Measurements from ENCODE around the gene DND1. TPM values are rescaled to one million over a fixed set of nuclear protein-coding genes. Genes with fewer than 3 reads are reported as not detected.
"Not testable (repeated sequence)": the region's sequence is repeated elsewhere in the genome, so short reads cannot be mapped to it uniquely, and the experiment has no call there.

The DND1 gene
- total RNA-seq, 1 donor from 2014 or later = 0.82 TPM

DNA sequence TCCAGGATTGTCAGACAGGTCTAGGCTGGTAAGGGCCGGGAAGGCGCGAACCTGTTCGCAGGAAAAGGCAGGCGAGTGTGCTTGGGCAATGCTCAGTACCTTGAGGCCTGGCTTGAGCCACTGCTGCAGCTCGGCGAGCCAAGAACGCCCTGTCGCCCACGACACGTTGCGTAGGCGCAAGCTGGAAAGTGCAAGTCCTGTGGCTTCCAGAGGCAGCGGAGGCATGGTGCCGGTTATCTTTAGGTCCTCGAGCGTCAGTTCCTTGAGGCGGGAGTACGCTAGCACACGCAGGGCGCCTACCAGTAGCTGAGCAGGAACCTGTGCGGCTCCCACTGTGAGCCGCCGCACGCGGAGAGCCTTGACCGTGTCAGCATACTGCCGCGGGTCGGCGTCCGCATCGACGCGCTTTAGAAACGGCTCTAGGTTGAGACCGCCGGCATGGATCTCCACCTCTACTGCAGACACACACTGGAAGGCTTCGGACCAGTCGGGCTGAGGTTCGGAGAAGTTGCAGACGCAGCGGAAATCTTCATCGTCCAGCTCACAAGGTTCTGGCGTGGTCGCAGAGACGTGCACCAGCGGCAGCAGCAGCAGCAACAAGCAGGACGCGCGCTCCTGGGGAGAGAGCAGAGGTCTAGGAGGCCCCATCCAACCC lies 40.9 kb downstream of the DND1 start:
- FAIRE-seq = no peak

DNA sequence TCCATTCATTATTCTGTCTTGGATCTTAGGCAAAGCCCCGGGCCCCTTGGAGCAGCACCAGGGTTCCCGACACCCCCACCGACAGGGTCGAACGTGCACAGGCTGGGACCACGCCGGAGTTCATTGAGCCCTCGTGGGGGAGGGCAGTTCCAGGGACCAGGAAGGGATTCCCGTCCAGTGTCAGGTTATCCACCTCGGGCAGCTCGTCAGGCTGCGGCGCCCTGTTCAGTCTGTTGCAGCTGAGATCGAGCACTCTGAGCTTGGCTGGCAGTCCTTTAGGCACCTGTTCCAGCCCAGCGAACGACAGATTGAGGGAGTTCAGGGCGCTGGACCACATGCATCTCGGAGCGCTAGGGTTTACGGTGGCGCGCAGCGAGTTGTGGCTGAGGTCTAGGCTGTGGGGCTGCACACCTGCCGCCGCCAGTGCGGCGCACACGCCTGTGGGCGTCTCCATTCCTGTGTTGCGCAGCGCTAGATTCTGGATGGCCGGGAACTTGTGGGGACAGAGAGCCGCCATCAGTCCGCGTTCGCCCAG lies 41.5 kb downstream of the DND1 start:
- no peak for DNase-seq (ENCODE audit: low spot score in 2 of 2)
- no peak for FAIRE-seq

More for the DNA sequence above, 40.9 kb downstream of the DND1 start:
- DNase-seq (ENCODE audit: low spot score in 2 of 2) = peak in 1 of 2 donors; percentile 43

DNA sequence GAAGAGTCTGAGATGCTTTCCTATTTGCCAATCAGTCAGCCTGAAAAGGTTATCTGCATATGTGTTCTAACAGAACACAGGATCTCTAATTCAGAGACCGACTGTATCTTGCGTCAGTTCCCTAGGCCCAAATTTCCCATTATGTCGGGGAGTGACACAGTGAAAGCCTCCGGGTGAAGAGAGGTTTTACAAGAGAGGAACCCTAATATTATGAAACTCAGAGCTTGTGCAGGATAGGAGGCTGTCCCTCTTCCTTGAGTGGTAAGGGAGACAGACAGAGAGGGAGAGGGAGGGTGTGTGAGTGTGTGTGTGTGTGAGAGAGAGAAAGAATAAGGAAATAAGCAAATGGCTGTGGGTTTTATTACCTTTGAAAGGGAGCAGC lies 42.3 kb downstream of the DND1 start:
- DNase-seq (ENCODE audit: low spot score in 2 of 2) (no peak), FAIRE-seq (no peak)

DNA sequence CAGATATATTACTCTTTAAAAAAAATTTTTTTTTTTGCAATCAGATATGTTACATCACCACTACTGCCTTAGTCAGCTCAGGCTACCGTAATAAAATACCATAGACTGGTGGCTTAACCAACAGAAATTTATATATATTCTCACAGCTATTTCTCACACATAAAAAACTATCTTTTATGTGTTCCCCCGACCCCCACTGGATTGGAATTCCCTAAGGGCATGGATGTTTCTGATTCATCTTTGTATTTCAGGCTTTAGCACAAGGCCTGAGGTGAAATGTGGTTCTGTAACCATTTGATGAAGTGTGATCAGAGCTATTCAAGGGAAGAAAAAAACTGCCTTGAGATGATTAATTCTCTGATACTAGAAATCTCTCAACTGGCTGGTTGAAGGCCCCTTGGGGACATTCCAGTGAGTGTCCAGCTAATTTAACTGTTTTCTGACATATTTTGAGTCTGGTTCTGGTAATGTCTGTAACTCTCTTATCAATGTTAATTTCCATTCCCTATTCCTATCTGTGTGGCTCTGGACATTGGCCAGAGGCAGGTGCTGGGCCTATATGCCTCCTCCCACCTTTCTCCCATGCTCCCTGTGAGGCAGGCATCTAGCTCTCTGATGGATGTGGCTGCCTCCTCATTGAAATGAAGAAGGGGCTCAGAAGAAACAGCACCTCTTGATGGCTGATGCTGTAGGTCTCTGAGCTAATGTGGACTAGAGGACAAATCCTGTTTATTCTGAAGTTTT lies 42.9 kb downstream of the DND1 start:
- DNase-seq (ENCODE audit: low spot score in 2 of 2) (no peak), FAIRE-seq (no peak)

DNA sequence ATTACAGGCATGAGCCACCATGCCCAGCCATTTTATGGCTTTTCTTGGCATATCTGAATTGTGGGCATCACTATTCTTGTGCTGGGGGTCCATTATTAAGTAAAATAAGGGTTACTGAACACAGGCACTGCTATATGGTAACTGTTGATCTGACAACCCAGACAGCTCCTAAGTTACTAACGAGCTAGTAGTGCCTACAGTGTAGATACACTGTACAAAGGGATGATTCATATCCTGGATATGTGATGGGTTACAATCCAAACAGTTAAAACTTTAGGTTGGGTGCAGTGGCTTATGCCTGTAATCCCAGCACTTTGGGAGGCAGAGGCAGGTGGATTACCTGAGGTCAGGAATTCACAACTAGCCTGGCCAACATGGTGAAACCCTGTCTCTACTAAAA lies 44.7 kb downstream of the DND1 start:
- DNase-seq (ENCODE audit: low spot score in 2 of 2) (no peak), FAIRE-seq (no peak)

DNA sequence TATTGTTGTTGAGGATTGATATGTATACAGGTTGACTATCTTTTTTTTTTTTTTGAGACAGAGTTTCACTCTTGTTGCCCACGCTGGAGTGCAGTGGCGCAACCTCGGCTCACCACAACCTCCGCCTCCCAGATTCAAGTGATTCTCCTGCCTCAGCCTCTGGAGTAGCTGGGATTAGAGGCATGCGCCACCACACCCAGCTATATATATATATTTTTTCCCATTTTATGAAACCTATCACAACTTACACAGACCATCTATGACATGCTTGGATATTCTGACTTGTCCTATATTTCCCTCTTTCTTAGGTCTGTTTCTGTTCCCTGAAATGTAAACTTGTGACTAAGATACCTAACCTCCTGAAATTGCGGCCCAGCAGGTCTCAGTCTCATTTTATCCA lies 45.4 kb downstream of the DND1 start:
- DNase-seq (ENCODE audit: low spot score in 2 of 2) (no peak), FAIRE-seq (no peak)

DNA sequence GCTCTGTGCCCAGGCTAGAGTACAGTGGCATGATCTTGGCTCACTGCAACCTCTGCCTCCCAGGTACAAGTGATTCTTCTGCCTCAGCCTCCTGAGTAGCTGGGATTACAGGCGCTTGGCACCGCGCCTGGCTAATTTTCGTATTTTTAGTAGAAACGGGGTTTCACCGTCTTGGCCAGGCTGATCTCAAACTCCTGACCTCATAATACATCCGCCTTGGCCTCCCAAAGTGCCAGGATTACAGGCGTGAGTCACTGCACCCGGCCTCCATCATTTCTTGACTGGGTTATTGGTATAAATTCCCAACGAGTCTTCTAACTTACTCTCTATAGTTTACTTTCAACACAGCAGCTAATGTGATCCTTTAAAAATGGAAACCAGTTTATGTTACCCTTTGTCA lies 48.5 kb downstream of the DND1 start:
- not testable (repeated sequence) for FAIRE-seq; DNase-seq (ENCODE audit: low spot score in 2 of 2)

DNA sequence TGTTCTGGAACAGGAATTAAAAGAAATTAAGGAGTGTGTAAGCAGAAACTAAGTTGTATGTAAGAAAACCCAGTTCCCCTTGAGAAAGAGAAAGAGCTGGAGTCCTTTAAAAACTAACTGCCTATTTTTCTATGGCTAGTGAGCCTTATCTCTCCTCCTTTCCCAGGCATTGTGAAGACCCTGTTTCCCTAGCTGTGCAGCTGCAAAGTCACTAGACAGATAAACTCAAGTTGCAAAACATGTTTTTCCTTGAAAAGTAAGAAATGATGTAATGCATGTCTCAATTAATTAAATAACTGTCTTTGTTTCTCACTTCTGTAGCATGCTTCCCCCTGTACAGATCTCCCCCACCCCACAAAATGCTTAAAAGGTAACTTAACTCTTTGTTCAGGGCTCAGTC lies 50.3 kb downstream of the DND1 start:
- DNase-seq (ENCODE audit: low spot score in 2 of 2); FAIRE-seq: not testable (repeated sequence)

DNA sequence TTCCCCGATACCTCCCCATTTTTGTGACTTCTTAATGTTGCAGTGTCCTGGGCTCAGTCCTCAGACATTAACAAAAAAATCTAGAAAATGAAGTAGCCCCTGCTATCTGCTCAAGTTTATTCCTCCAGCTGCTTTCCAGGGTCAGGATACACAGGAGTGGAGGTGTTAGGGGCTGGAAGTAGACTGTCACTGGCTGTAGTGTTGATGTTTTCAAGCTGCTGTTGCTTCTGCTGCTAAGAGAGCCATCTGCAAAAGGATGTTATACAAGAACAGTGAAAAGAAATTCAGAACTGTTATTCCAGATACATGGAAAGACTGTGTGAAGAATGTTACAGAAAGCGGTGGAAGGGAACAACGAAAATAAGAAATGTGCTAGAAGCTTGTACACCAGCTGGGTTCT lies 51.1 kb downstream of the DND1 start:
- FAIRE-seq = no peak

More for the DNA sequence above, 51.1 kb downstream of the DND1 start:
- DNase-seq (ENCODE audit: low spot score in 2 of 2) = no peak

Small RNA genes within 50 kb of the gene (small RNA-seq; reads per million reads assigned to genes)
- gene VTRNA1-1 (1.3 reads per million, percentile 73 among the genes with 10 or more reads in this experiment), gene VTRNA1-2 (not detected)

Other genes starting within 250 kb of the DND1 start
- gene EIF4EBP3, start 125.9 kb downstream of the DND1 start, total RNA-seq = not detected
- 17.1 TPM for gene SRA1, start 116.1 kb downstream of the DND1 start, total RNA-seq
- gene APBB3, start 109.0 kb downstream of the DND1 start, total RNA-seq = 23.2 TPM
- gene SLC35A4, start 108.7 kb downstream of the DND1 start, total RNA-seq = 2.0 TPM
- 11.4 TPM for gene CD14, start 40.4 kb downstream of the DND1 start, total RNA-seq
- 5.7 TPM for gene TMCO6, start 34.1 kb downstream of the DND1 start, total RNA-seq
- gene NDUFA2, start 25.9 kb downstream of the DND1 start, total RNA-seq = 28.5 TPM
- gene IK, start 25.7 kb downstream of the DND1 start, total RNA-seq = 83.6 TPM
- gene WDR55, start 8.7 kb downstream of the DND1 start, total RNA-seq = 12.6 TPM
- gene HARS1, start 17.8 kb upstream of the DND1 start, total RNA-seq = 74.2 TPM
- 25.7 TPM for gene HARS2, start 17.9 kb upstream of the DND1 start, total RNA-seq
- 68.1 TPM for gene ZMAT2, start 26.9 kb upstream of the DND1 start, total RNA-seq
- 8.6 TPM for gene PCDHA1, start 112.6 kb upstream of the DND1 start, total RNA-seq
- 10.6 TPM for gene PCDHA2, start 121.3 kb upstream of the DND1 start, total RNA-seq
- 16.3 TPM for gene PCDHA3, start 127.5 kb upstream of the DND1 start, total RNA-seq
- gene PCDHA4, start 133.5 kb upstream of the DND1 start, total RNA-seq = 12.2 TPM
- 8.2 TPM for gene PCDHA5, start 148.0 kb upstream of the DND1 start, total RNA-seq
- 17.1 TPM for gene PCDHA6, start 154.4 kb upstream of the DND1 start, total RNA-seq
- gene PCDHA7, start 160.7 kb upstream of the DND1 start, total RNA-seq = 15.5 TPM
- gene PCDHA8, start 167.6 kb upstream of the DND1 start, total RNA-seq = 8.2 TPM
- 9.8 TPM for gene PCDHA9, start 174.8 kb upstream of the DND1 start, total RNA-seq
- gene PCDHA10, start 182.3 kb upstream of the DND1 start, total RNA-seq = 10.6 TPM
- 29.3 TPM for gene PCDHA11, start 195.4 kb upstream of the DND1 start, total RNA-seq
- 11.0 TPM for gene PCDHA12, start 201.7 kb upstream of the DND1 start, total RNA-seq
- gene PCDHA13, start 208.5 kb upstream of the DND1 start, total RNA-seq = 13.5 TPM